HCT116 (cell line): Measurements from ENCODE around the gene HOXD1.

ENCODE experiments used
- EZH2 ChIP-seq: fragments of 200-600 bp; sonication (generic); IDR thresholded peaks from 2 replicates; pipeline ENCODE4 v1.6.1; 2017; ENCODE audit warnings: antibody characterized with exemption, mixed run types
- FOSL1 ChIP-seq: IDR thresholded peaks from 2 replicates; pipeline ENCODE4 v1.6.1; 2012; ENCODE audit warnings: low read depth
- SRF ChIP-seq: IDR thresholded peaks from 2 replicates; pipeline ENCODE4 v1.6.1; 2012; ENCODE audit warnings: low read depth
- TCF7L2 ChIP-seq: IDR thresholded peaks from 2 replicates; pipeline ENCODE4 v1.7.0; 2011; ENCODE audit warnings: borderline replicate concordance, inconsistent platforms; ENCODE audit not compliant: insufficient read depth, insufficient read length; ENCODE audit errors: extremely low read depth
- ZFX ChIP-seq: fragments of 450-650 bp; IDR thresholded peaks from 2 replicates; pipeline ENCODE4 v1.6.1; 2017
- TF ChIP-seq, protein P1 (sequence below), 3 experiments: fragments of 200-600 bp in 1 of 3; sonication (generic) in 1 of 3; IDR thresholded peaks in 2 of 3; conservative IDR thresholded peaks in 1 of 3; 2 replicates each; pipeline ENCODE4 v1.5.1; 2012 to 2017; ENCODE audit warnings: low read depth in 2 of 3, low read length in 2 of 3, antibody characterized with exemption in 1 of 3, borderline replicate concordance in 1 of 3, control low read depth in 1 of 3, mild to moderate bottlenecking in 1 of 3, mixed read lengths in 1 of 3, mixed run types in 1 of 3, moderate library complexity in 1 of 3; ENCODE audit not compliant: insufficient read depth in 1 of 3
- TF ChIP-seq, protein P2 (sequence below): IDR thresholded peaks from 2 replicates; pipeline ENCODE4 v1.6.1; 2012
- TF ChIP-seq, protein P3 (sequence below): IDR thresholded peaks from 2 replicates; pipeline ENCODE4 v1.6.1; 2012; ENCODE audit warnings: low read depth
- TF ChIP-seq, protein P4 (sequence below): IDR thresholded peaks from 2 replicates; pipeline ENCODE4 v1.6.1; 2012

DNA sequence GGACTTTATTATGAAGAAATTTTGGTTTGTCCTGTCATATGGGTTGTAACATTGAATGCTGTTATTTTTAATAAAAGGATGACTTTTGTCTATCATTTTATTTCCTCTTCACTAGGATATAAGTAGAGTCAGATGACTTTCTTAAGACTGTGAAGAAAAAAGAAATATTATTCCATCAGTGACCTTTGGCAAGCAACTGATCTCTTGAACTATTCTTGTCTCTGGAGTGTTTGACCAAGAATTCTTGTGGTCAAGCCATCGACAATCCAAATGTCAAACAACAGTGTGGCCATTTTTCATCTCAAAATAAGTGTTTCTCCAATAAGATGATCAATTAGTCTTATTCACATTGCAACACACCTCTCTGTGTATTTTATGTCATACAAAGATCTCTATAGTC, 24.9 kb downstream of the HOXD1 start:
- TF ChIP-seq, protein P1, sequence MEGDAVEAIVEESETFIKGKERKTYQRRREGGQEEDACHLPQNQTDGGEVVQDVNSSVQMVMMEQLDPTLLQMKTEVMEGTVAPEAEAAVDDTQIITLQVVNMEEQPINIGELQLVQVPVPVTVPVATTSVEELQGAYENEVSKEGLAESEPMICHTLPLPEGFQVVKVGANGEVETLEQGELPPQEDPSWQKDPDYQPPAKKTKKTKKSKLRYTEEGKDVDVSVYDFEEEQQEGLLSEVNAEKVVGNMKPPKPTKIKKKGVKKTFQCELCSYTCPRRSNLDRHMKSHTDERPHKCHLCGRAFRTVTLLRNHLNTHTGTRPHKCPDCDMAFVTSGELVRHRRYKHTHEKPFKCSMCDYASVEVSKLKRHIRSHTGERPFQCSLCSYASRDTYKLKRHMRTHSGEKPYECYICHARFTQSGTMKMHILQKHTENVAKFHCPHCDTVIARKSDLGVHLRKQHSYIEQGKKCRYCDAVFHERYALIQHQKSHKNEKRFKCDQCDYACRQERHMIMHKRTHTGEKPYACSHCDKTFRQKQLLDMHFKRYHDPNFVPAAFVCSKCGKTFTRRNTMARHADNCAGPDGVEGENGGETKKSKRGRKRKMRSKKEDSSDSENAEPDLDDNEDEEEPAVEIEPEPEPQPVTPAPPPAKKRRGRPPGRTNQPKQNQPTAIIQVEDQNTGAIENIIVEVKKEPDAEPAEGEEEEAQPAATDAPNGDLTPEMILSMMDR (IDR thresholded peaks at IDR 0.05 in 2 of 3, conservative IDR thresholded peaks at IDR 0.05 in 1 of 3; ENCODE audit: borderline replicate concordance in 1 of 3, insufficient read depth in 1 of 3, low read depth in 2 of 3, low read length in 2 of 3), result no peak
- TF ChIP-seq, protein P2, sequence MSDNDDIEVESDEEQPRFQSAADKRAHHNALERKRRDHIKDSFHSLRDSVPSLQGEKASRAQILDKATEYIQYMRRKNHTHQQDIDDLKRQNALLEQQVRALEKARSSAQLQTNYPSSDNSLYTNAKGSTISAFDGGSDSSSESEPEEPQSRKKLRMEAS, result no peak
- no peak for TF ChIP-seq SRF
- TF ChIP-seq, protein P3, sequence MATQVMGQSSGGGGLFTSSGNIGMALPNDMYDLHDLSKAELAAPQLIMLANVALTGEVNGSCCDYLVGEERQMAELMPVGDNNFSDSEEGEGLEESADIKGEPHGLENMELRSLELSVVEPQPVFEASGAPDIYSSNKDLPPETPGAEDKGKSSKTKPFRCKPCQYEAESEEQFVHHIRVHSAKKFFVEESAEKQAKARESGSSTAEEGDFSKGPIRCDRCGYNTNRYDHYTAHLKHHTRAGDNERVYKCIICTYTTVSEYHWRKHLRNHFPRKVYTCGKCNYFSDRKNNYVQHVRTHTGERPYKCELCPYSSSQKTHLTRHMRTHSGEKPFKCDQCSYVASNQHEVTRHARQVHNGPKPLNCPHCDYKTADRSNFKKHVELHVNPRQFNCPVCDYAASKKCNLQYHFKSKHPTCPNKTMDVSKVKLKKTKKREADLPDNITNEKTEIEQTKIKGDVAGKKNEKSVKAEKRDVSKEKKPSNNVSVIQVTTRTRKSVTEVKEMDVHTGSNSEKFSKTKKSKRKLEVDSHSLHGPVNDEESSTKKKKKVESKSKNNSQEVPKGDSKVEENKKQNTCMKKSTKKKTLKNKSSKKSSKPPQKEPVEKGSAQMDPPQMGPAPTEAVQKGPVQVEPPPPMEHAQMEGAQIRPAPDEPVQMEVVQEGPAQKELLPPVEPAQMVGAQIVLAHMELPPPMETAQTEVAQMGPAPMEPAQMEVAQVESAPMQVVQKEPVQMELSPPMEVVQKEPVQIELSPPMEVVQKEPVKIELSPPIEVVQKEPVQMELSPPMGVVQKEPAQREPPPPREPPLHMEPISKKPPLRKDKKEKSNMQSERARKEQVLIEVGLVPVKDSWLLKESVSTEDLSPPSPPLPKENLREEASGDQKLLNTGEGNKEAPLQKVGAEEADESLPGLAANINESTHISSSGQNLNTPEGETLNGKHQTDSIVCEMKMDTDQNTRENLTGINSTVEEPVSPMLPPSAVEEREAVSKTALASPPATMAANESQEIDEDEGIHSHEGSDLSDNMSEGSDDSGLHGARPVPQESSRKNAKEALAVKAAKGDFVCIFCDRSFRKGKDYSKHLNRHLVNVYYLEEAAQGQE, result no peak
- TF ChIP-seq FOSL1, result no peak
- TF ChIP-seq ZFX, result no peak
- TF ChIP-seq, protein P4, sequence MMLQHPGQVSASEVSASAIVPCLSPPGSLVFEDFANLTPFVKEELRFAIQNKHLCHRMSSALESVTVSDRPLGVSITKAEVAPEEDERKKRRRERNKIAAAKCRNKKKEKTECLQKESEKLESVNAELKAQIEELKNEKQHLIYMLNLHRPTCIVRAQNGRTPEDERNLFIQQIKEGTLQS, result no peak
- no peak for TF ChIP-seq TCF7L2
- TF ChIP-seq EZH2, result no peak
